OCI-LY3 (cell line): Measurements from ENCODE around the gene IL1RAP.

Experiments
- CTCF ChIP-seq: fragments of 200-600, 300-600 bp; sonication (generic); IDR thresholded peaks from 2 replicates; pipeline ENCODE4 v1.5.1; 2014; ENCODE audit warnings: antibody characterized with exemption, low read length, low read depth
- EZH2phosphoT487 ChIP-seq: fragments of 200-600 bp; shearing (Covaris generic); IDR thresholded peaks from 2 replicates; pipeline ENCODE4 v1.6.1; 2018; ENCODE audit warnings: antibody characterized with exemption, mixed run types, low read depth

GRCh38 chr3:190541560-190541959 is 27.7 kb downstream of the IL1RAP start:
- TF ChIP-seq CTCF (no peak), EZH2phosphoT487 (no peak)
